Vagina (tissue), 2 donors: ENCODE measurements around the gene FAM124A. TPM values are rescaled to one million over a fixed set of nuclear protein-coding genes. Genes with fewer than 3 reads are reported as not detected.

ENCODE experiments used
- DNase-seq, 2 donors: peaks; one replicate each; pipeline ENCODE4 v3.0.0-alpha.2; 2017; ENCODE audit errors: extremely low spot score in 2 of 2
- H3K27ac ChIP-seq: fragments of 200-600 bp; sonication (generic); one replicate; pipeline ENCODE4 v1.5.1; 2019
- H3K27me3 ChIP-seq: fragments of 200-600 bp; sonication (generic); one replicate; pipeline ENCODE4 v1.5.1; 2019
- H3K36me3 ChIP-seq, 2 donors: fragments of 200-600 bp; sonication (generic); one replicate each; pipeline ENCODE4 v1.5.1; 2017 to 2019
- H3K4me1 ChIP-seq: fragments of 200-600 bp; sonication (generic); one replicate; pipeline ENCODE4 v1.5.1; 2019
- H3K4me3 ChIP-seq, 2 donors: fragments of 200-600 bp; sonication (generic); 1 replicate in 1 of 2; 2 replicates in 1 of 2; pipeline ENCODE4 v1.5.1; 2016 to 2019
- H3K9me3 ChIP-seq: fragments of 200-600 bp; sonication (generic); one replicate; pipeline ENCODE4 v1.5.1; 2019
- CTCF ChIP-seq, 3 experiments: fragments of 450-650 bp in 2 of 3; fragments of 200-600 bp in 1 of 3; sonication (generic) in 1 of 3; IDR thresholded peaks; one replicate each; pipeline ENCODE4 v1.5.1; 2017 to 2019; ENCODE audit warnings: antibody characterized with exemption in 3 of 3, mild to moderate bottlenecking in 2 of 3, moderate library complexity in 2 of 3
- POLR2A ChIP-seq, 2 donors: fragments of 450-650 bp; IDR thresholded peaks; one replicate each; pipeline ENCODE4 v1.6.1; 2017; ENCODE audit warnings: antibody characterized with exemption in 2 of 2, mild to moderate bottlenecking in 2 of 2, moderate library complexity in 2 of 2
- POLR2AphosphoS5 ChIP-seq, 2 donors: sonication (generic); formaldehyde crosslinking; IDR thresholded peaks; one replicate each; pipeline ENCODE4 v1.9.0; 2017; ENCODE audit warnings: antibody characterized with exemption in 2 of 2, mild to moderate bottlenecking in 2 of 2, low read depth in 1 of 2; ENCODE audit not compliant: insufficient read depth in 1 of 2
- intact Hi-C: fragments of 100-400 bp; cut with DNase I; formaldehyde crosslinking; loops from one replicate; pipeline ENCODE4 v1.15.1; 2023
- total RNA-seq: library from RNA; depleted of rRNA; stranded (reverse); fragments of >200 nt; gene quantifications from one replicate; pipeline ENCODE4 v1.2.3, GENCODE V29; 2016

FAM124A gene
- total RNA-seq, 1 donor from 2014 or later, result 5.4 TPM

- no peak for DNase-seq
- intact Hi-C loops, result no loop called here
Observed at GRCh38 chr13:51202477-51203046, 19.6 kb upstream of the FAM124A start.

GRCh38 chr13:51206584-51206983 lies 15.6 kb upstream of the FAM124A start:
- intact Hi-C loops, result no loop called here
- Histone ChIP-seq H3K36me3 (no peaks in the 10 kb centered on the region), H3K27ac (no peak overlapping the region), H3K4me3 (no peak overlapping the region), H3K9me3 (no peaks in the 10 kb centered on the region), H3K27me3 (no peaks in the 10 kb centered on the region), H3K4me1 (no peaks in the 10 kb centered on the region)
- no peak for DNase-seq
- no peak for TF ChIP-seq CTCF (IDR thresholded peaks at IDR 0.05)
- TF ChIP-seq POLR2AphosphoS5 (IDR thresholded peaks at IDR 0.05; ENCODE audit: insufficient read depth in 1 of 2, low read depth in 1 of 2), result no peak
- TF ChIP-seq POLR2A (IDR thresholded peaks at IDR 0.05), result no peak

More at GRCh38 chr13:51202477-51203046, 19.6 kb upstream of the FAM124A start:
- Histone ChIP-seq H3K27me3 (no peaks in the 10 kb centered on the region), H3K27ac (no peak overlapping the region), H3K4me1 (no peaks in the 10 kb centered on the region), H3K4me3 (no peak overlapping the region), H3K36me3 (no peaks in the 10 kb centered on the region), H3K9me3 (no peaks in the 10 kb centered on the region)
- TF ChIP-seq CTCF (IDR thresholded peaks at IDR 0.05) (no peak), POLR2A (IDR thresholded peaks at IDR 0.05) (no peak), POLR2AphosphoS5 (IDR thresholded peaks at IDR 0.05; ENCODE audit: insufficient read depth in 1 of 2, low read depth in 1 of 2) (no peak)

DNA sequence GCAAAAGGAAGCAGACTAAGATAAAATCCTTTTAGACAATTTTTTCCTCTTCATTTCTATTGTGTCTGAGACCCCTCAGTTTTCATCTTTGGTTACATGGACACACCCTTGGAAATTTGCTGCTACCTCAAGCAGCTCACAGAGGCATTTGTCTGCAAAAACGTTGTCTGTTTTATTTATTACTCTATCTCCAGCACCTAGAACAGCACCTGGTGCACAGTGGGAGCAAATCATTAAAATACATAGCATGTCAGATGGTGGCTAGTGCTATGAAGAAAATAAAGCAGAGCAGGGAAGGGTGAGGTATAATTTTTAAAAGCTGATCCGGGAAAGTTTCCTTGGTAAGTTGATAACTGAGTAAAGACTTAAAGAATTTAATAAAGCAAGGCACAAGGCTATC lies 14.3 kb upstream of the FAM124A start:
- Histone ChIP-seq H3K4me1 (no peaks in the 10 kb centered on the region), H3K9me3 (no peaks in the 10 kb centered on the region), H3K27ac (no peak overlapping the region), H3K36me3 (no peaks in the 10 kb centered on the region), H3K4me3 (no peak overlapping the region), H3K27me3 (no peaks in the 10 kb centered on the region)
- no peak for TF ChIP-seq POLR2A (IDR thresholded peaks at IDR 0.05)
- no peak for TF ChIP-seq POLR2AphosphoS5 (IDR thresholded peaks at IDR 0.05; ENCODE audit: insufficient read depth in 1 of 2, low read depth in 1 of 2)
- no peak for TF ChIP-seq CTCF (IDR thresholded peaks at IDR 0.05)
- intact Hi-C loops, result no loop called here
- no peak for DNase-seq

GRCh38 chr13:51208716-51209115 lies 13.5 kb upstream of the FAM124A start:
- no peaks in the 10 kb centered on the region for H3K36me3 ChIP-seq
- DNase-seq, result no peak
- no peaks in the 10 kb centered on the region for H3K9me3 ChIP-seq
- no peak overlapping the region for H3K27ac ChIP-seq
- TF ChIP-seq POLR2A (IDR thresholded peaks at IDR 0.05), result no peak
- no peak for TF ChIP-seq POLR2AphosphoS5 (IDR thresholded peaks at IDR 0.05; ENCODE audit: insufficient read depth in 1 of 2, low read depth in 1 of 2)
- no peak for TF ChIP-seq CTCF (IDR thresholded peaks at IDR 0.05)
- H3K4me3 ChIP-seq, result no peak overlapping the region
- H3K4me1 ChIP-seq, result no peaks in the 10 kb centered on the region
- no peaks in the 10 kb centered on the region for H3K27me3 ChIP-seq
- intact Hi-C loops, result no loop called here

GRCh38 chr13:51211910-51212309 lies 10.3 kb upstream of the FAM124A start:
- Histone ChIP-seq H3K4me3 (no peak overlapping the region), H3K36me3 (no peaks in the 10 kb centered on the region), H3K27me3 (no peaks in the 10 kb centered on the region), H3K4me1 (no peaks in the 10 kb centered on the region), H3K27ac (no peak overlapping the region), H3K9me3 (no peaks in the 10 kb centered on the region)
- DNase-seq, result no peak
- intact Hi-C loops, result no loop called here
- TF ChIP-seq CTCF (IDR thresholded peaks at IDR 0.05), result no peak
- no peak for TF ChIP-seq POLR2AphosphoS5 (IDR thresholded peaks at IDR 0.05; ENCODE audit: insufficient read depth in 1 of 2, low read depth in 1 of 2)
- no peak for TF ChIP-seq POLR2A (IDR thresholded peaks at IDR 0.05)
